GM18870 (cell line): Measurements from ENCODE around the gene MSL1.

ENCODE experiments used
- ATAC-seq: cut with Tn5 transposase; IDR thresholded peaks from one replicate; pipeline ENCODE4 v1.9.1; 2021; ENCODE audit warnings: moderate library complexity; ENCODE audit not compliant: unreplicated experiment

The MSL1 gene

GRCh38 chr17:40173778-40174135 lies 52.0 kb downstream of the MSL1 start:
- ATAC-seq: no peak

GRCh38 chr17:40174514-40174913 lies 52.7 kb downstream of the MSL1 start:
- no peak for ATAC-seq

- ATAC-seq: no peak
These were observed 54.4 kb downstream of the MSL1 start for GRCh38 chr17:40175928-40176753.

- no peak for ATAC-seq
These were observed 55.0 kb downstream of the MSL1 start for GRCh38 chr17:40176754-40177110.

GRCh38 chr17:40177275-40177874 lies 55.6 kb downstream of the MSL1 start, which contains the start of gene RAPGEFL1:
Gene RAPGEFL1, plus strand, starts transcription at chr17:40177470. Its CDS starts 392 bp downstream, at chr17:40177862.
- no peak for ATAC-seq

GRCh38 chr17:40178021-40178601 lies 56.3 kb downstream of the MSL1 start:
- ATAC-seq: no peak

- ATAC-seq: no peak
These were observed 56.9 kb downstream of the MSL1 start for GRCh38 chr17:40178660-40179059.

GRCh38 chr17:40179923-40180659 lies 58.3 kb downstream of the MSL1 start:
- ATAC-seq: no peak

- no peak for ATAC-seq
These were observed 58.9 kb downstream of the MSL1 start for GRCh38 chr17:40180694-40181093.

- ATAC-seq: no peak
These were observed 59.4 kb downstream of the MSL1 start for GRCh38 chr17:40181205-40181604.

GRCh38 chr17:40182606-40183005 lies 60.8 kb downstream of the MSL1 start:
- no peak for ATAC-seq
